Loucy (cell line): ENCODE results near the gene PFDN5.
A peak's percentile ranks its signal among the peaks of the same experiment; 100 is the strongest.

ENCODE experiments used
- H2AFZ ChIP-seq: fragments of 200-600 bp; sonication (generic); 2 replicates; pipeline ENCODE4 v1.6.0; 2016; ENCODE audit warnings: antibody characterized with exemption, mild to moderate bottlenecking, low read length, moderate library complexity
- H3F3A ChIP-seq: fragments of 200-600 bp; 2 replicates; pipeline ENCODE4 v1.6.0; 2016; ENCODE audit warnings: antibody characterized with exemption, low read depth, mild to moderate bottlenecking
- H3K27me3 ChIP-seq: fragments of 200-600 bp; sonication (generic); 2 replicates; pipeline ENCODE4 v1.6.1; 2014; ENCODE audit warnings: low read length, mild to moderate bottlenecking; ENCODE audit not compliant: insufficient read depth, poor library complexity, severe bottlenecking
- H3K36me3 ChIP-seq: fragments of 200-600 bp; sonication (generic); 2 replicates; pipeline ENCODE4 v1.6.1; 2016; ENCODE audit warnings: low read length; ENCODE audit not compliant: insufficient read depth
- H3K4me1 ChIP-seq: fragments of 200-600 bp; sonication (generic); 2 replicates; pipeline ENCODE4 v1.5.1; 2014; ENCODE audit warnings: low read length, mild to moderate bottlenecking; ENCODE audit not compliant: insufficient read depth, poor library complexity, severe bottlenecking
- H3K4me2 ChIP-seq: fragments of 200-600 bp; sonication (generic); 2 replicates; pipeline ENCODE4 v1.6.0; 2014; ENCODE audit warnings: antibody characterized with exemption, low read length, low read depth, mild to moderate bottlenecking; ENCODE audit not compliant: poor library complexity, severe bottlenecking
- H3K4me3 ChIP-seq: fragments of 200-600 bp; sonication (generic); 2 replicates; pipeline ENCODE4 v1.5.1; 2014; ENCODE audit warnings: low read length, mild to moderate bottlenecking, mixed read lengths; ENCODE audit not compliant: poor library complexity, severe bottlenecking
- H3K79me2 ChIP-seq: fragments of 200-600 bp; sonication (generic); 2 replicates; pipeline ENCODE4 v1.6.1; 2014; ENCODE audit warnings: low read length; ENCODE audit not compliant: insufficient read depth
- H3K9ac ChIP-seq: fragments of 200-600 bp; sonication (generic); 2 replicates; pipeline ENCODE4 v1.6.0; 2014; ENCODE audit warnings: mild to moderate bottlenecking, low read depth, low read length, moderate library complexity; ENCODE audit not compliant: poor library complexity, severe bottlenecking
- H3K9me2 ChIP-seq: fragments of 200-600 bp; sonication (generic); replicated peaks from 2 replicates; pipeline ENCODE4 v1.6.1; 2016; ENCODE audit warnings: low read depth, low read length, mixed read lengths
- H3K9me3 ChIP-seq: fragments of 200-600 bp; sonication (generic); 2 replicates; pipeline ENCODE4 v1.6.1; 2014; ENCODE audit warnings: mild to moderate bottlenecking, antibody characterized with exemption, low read length, low read depth; ENCODE audit not compliant: insufficient read depth
- H4K20me1 ChIP-seq: fragments of 200-600 bp; sonication (generic); 2 replicates; pipeline ENCODE4 v1.6.0; 2014; ENCODE audit warnings: antibody characterized with exemption, low read length, mild to moderate bottlenecking; ENCODE audit not compliant: insufficient read depth, poor library complexity, severe bottlenecking
- CTCF ChIP-seq: fragments of 200-600 bp; sonication (generic); conservative IDR thresholded peaks from 2 replicates; pipeline ENCODE4 v1.5.1; 2014; ENCODE audit warnings: mild to moderate bottlenecking, antibody characterized with exemption, low read length
- EZH2phosphoT487 ChIP-seq: fragments of 200-600 bp; IDR thresholded peaks from 2 replicates; pipeline ENCODE4 v1.6.1; 2018; ENCODE audit warnings: antibody characterized with exemption, mild to moderate bottlenecking, moderate library complexity, borderline replicate concordance

Gene PFDN5

GRCh38 chr12:53267306-53267998 lies 27.9 kb upstream of the PFDN5 start:
- Histone ChIP-seq H3K9ac (peak overlapping the region; percentile 93), H3F3A (no peaks in the 10 kb centered on the region), H3K4me3 (peak overlapping the region; percentile 90), H3K27me3 (no peaks in the 10 kb centered on the region), H3K4me1 (peaks cover 28% of the 10 kb centered on the region), H2AFZ (peak overlapping the region; percentile 97), H3K79me2 (peaks cover 43% of the 10 kb centered on the region), H3K36me3 (no peaks in the 10 kb centered on the region), H3K9me2 (no peaks in the 10 kb centered on the region), H3K4me2 (peak overlapping the region; percentile 90), H4K20me1 (no peaks in the 10 kb centered on the region), H3K9me3 (no peaks in the 10 kb centered on the region)
- no peak for TF ChIP-seq EZH2phosphoT487
- no peak for TF ChIP-seq CTCF

GRCh38 chr12:53267999-53268629 lies 27.2 kb upstream of the PFDN5 start, which contains the start of gene ESPL1:
ESPL1 (plus strand) TSS chr12:53268299; CDS start chr12:53268767, 468 bp downstream.
- no peaks in the 10 kb centered on the region for H4K20me1 ChIP-seq
- H3K4me1 ChIP-seq: peaks cover 28% of the 10 kb centered on the region
- no peaks in the 10 kb centered on the region for H3K36me3 ChIP-seq
- H2AFZ ChIP-seq: peak within 1 kb of the TSS; percentile 97
- peaks cover 48% of the 10 kb centered on the region for H3K79me2 ChIP-seq
- peak within 1 kb of the TSS; percentile 90 for H3K4me3 ChIP-seq
- H3K27me3 ChIP-seq: no peaks in the 10 kb centered on the region
- peak within 1 kb of the TSS; percentile 90 for H3K4me2 ChIP-seq
- no peaks in the 10 kb centered on the region for H3F3A ChIP-seq
- H3K9me2 ChIP-seq: no peaks in the 10 kb centered on the region
- H3K9ac ChIP-seq: peak within 1 kb of the TSS; percentile 93
- no peaks in the 10 kb centered on the region for H3K9me3 ChIP-seq
- TF ChIP-seq EZH2phosphoT487 (no peak), CTCF (peak; percentile 64)

- H3K4me2 ChIP-seq: peak overlapping the region; percentile 90
- H3F3A ChIP-seq: no peaks in the 10 kb centered on the region
- H4K20me1 ChIP-seq: no peaks in the 10 kb centered on the region
- H3K4me1 ChIP-seq: peaks cover 28% of the 10 kb centered on the region
- H3K27me3 ChIP-seq: no peaks in the 10 kb centered on the region
- TF ChIP-seq CTCF: no peak
- no peak for TF ChIP-seq EZH2phosphoT487
- no peaks in the 10 kb centered on the region for H3K9me3 ChIP-seq
- H3K36me3 ChIP-seq: no peaks in the 10 kb centered on the region
- H3K9me2 ChIP-seq: no peaks in the 10 kb centered on the region
- peaks cover 48% of the 10 kb centered on the region for H3K79me2 ChIP-seq
- H3K4me3 ChIP-seq: peak overlapping the region; percentile 90
- H2AFZ ChIP-seq: peak overlapping the region; percentile 97
- H3K9ac ChIP-seq: peak overlapping the region; percentile 93
These were observed 26.4 kb upstream of the PFDN5 start for GRCh38 chr12:53268630-53269562.
